WTC11 (cell line): Measurements from ENCODE around the gene SMYD5. TPM values are rescaled to one million over a fixed set of nuclear protein-coding genes. Genes with fewer than 3 reads are reported as not detected.

ENCODE experiments used
- ATAC-seq: fragments of 200-7000 bp; cut with Tn5 transposase; 2 replicates; pipeline ENCODE4 v1.10.0; 2021; ENCODE audit warnings: mild to moderate bottlenecking, moderate library complexity
- Bru-seq: library from RNA; stranded (reverse); fragments of 400-500 nt; gene quantifications from one replicate; lab custom pipeline; 2021; lab: Mats Ljungman, UMichigan
- CTCF ChIA-PET: fragments of 300-600 bp; sonication (Branson Sonifier 250); formaldehyde crosslinking; loops from one replicate; lab custom pipeline; 2021; ENCODE audit warnings: antibody characterized with exemption; lab: Charles Lee
- POLR2A ChIA-PET: fragments of 350-600 bp; sonication (Branson Sonifier 250); formaldehyde crosslinking; loops from one replicate; lab custom pipeline; 2021; ENCODE audit warnings: antibody characterized with exemption; lab: Charles Lee
- DNase-seq: peaks from one replicate; pipeline ENCODE4 v3.0.0; 2021; ENCODE audit warnings: low spot score
- H3K27ac Mint-ChIP-seq: 2 replicates; pipeline ENCODE4 v1.8.0; 2021; ENCODE audit warnings: mixed read lengths
- H3K27me3 Mint-ChIP-seq: 2 replicates; pipeline ENCODE4 v1.8.0; 2021; ENCODE audit warnings: low read depth, mild to moderate bottlenecking, moderate library complexity, mixed read lengths
- H3K36me3 Mint-ChIP-seq: 2 replicates; pipeline ENCODE4 v1.8.0; 2021; ENCODE audit warnings: mixed read lengths
- H3K4me1 Mint-ChIP-seq: 2 replicates; pipeline ENCODE4 v1.8.0; 2022; ENCODE audit warnings: mixed read lengths
- H3K4me3 Mint-ChIP-seq: 2 replicates; pipeline ENCODE4 v1.8.0; 2021; ENCODE audit warnings: mild to moderate bottlenecking, moderate library complexity, mixed read lengths
- H3K9me3 Mint-ChIP-seq: 2 replicates; pipeline ENCODE4 v1.8.0; 2021; ENCODE audit warnings: mixed read lengths
- AFF4 ChIP-seq: sonication (generic); formaldehyde crosslinking; IDR thresholded peaks from 2 replicates; pipeline ENCODE4 v1.8.1; 2023; ENCODE audit warnings: mild to moderate bottlenecking, missing genetic modification reagents, borderline replicate concordance
- ATF2 ChIP-seq: sonication (generic); formaldehyde crosslinking; IDR thresholded peaks from 2 replicates; pipeline ENCODE4 v1.8.1; 2022; ENCODE audit warnings: low read depth, missing genetic modification reagents, borderline replicate concordance
- CBFB ChIP-seq: sonication (generic); formaldehyde crosslinking; IDR thresholded peaks from 2 replicates; pipeline ENCODE4 v1.8.1; 2022; ENCODE audit warnings: mild to moderate bottlenecking, low read depth, missing genetic modification reagents
- CREM ChIP-seq: sonication (generic); formaldehyde crosslinking; IDR thresholded peaks from 2 replicates; pipeline ENCODE4 v1.8.1; 2022; ENCODE audit warnings: mild to moderate bottlenecking, missing genetic modification reagents, moderate library complexity
- ERG ChIP-seq: fragments of 250-450 bp; sonication (Bioruptor Pico); IDR thresholded peaks from 2 replicates; pipeline ENCODE4 v1.8.0; 2021; ENCODE audit warnings: mild to moderate bottlenecking
- HMGXB4 ChIP-seq: sonication (generic); formaldehyde crosslinking; IDR thresholded peaks from 2 replicates; pipeline ENCODE4 v1.8.1; 2023; ENCODE audit warnings: mild to moderate bottlenecking, moderate library complexity, missing genetic modification reagents
- ZBTB21 ChIP-seq: sonication (generic); formaldehyde crosslinking; IDR thresholded peaks from 2 replicates; pipeline ENCODE4 v1.8.1; 2023; ENCODE audit warnings: mild to moderate bottlenecking, missing genetic modification reagents, borderline replicate concordance
- ZNF138 ChIP-seq: sonication (generic); formaldehyde crosslinking; conservative IDR thresholded peaks from 2 replicates; pipeline ENCODE4 v1.8.1; 2022; ENCODE audit warnings: mild to moderate bottlenecking, moderate library complexity, missing genetic modification reagents
- long read RNA-seq, 3 experiments: library from RNA in 1 of 3; library from capped mRNA in 1 of 3; library from polyadenylated mRNA in 1 of 3; unstranded in 2 of 3; stranded (forward) in 1 of 3; transcript quantifications; one replicate each; pipeline ENCODE4 v2.0.0, GENCODE V29; 2021
- total RNA-seq: library from RNA; stranded (reverse); gene quantifications from 3 replicates; pipeline ENCODE4 v1.2.3, GENCODE V29; 2021
- TF ChIP-seq, protein P1 (sequence below): fragments of 250-450 bp; sonication (Bioruptor Pico); IDR thresholded peaks from 2 replicates; pipeline ENCODE4 v2.1.2; 2022; ENCODE audit warnings: mild to moderate bottlenecking, moderate library complexity
- TF ChIP-seq, protein P2 (sequence below): fragments of 250-450 bp; sonication (Bioruptor Pico); IDR thresholded peaks from 2 replicates; pipeline ENCODE4 v1.9.0; 2021; ENCODE audit warnings: mild to moderate bottlenecking, borderline replicate concordance
- TF ChIP-seq, protein P3 (sequence below): sonication (generic); formaldehyde crosslinking; IDR thresholded peaks from 2 replicates; pipeline ENCODE4 v1.8.0; 2022; ENCODE audit warnings: missing genetic modification reagents

SMYD5 gene
- 46.5 to 47.9 TPM (median 46.7 TPM) in 3 replicates for total RNA-seq
- Bru-seq, nascent RNA, result percentile 77 among the genes with signal in this experiment
- long read RNA-seq, experiment 1, transcript SMYD5-202 (13 exons, 2,593 nt), result major isoform, 135 of 197 reads
- long read RNA-seq, experiment 1, partial matches to known transcripts, result 29 of 197 reads
- long read RNA-seq, experiment 1, other reads (novel, unspliced or antisense), result 33 of 197 reads
- long read RNA-seq, experiment 2, transcript SMYD5-202 (13 exons, 2,593 nt), result major isoform, 24 of 80 reads
- long read RNA-seq, experiment 2, partial matches to known transcripts, result 40 of 80 reads
- long read RNA-seq, experiment 2, other reads (novel, unspliced or antisense), result 15 of 80 reads
- long read RNA-seq, experiment 3, transcript SMYD5-202 (13 exons, 2,593 nt), result major isoform, 26 of 31 reads
- long read RNA-seq, experiment 3, partial matches to known transcripts, result 0 of 31 reads
- long read RNA-seq, experiment 3, other reads (novel, unspliced or antisense), result 5 of 31 reads

DNA sequence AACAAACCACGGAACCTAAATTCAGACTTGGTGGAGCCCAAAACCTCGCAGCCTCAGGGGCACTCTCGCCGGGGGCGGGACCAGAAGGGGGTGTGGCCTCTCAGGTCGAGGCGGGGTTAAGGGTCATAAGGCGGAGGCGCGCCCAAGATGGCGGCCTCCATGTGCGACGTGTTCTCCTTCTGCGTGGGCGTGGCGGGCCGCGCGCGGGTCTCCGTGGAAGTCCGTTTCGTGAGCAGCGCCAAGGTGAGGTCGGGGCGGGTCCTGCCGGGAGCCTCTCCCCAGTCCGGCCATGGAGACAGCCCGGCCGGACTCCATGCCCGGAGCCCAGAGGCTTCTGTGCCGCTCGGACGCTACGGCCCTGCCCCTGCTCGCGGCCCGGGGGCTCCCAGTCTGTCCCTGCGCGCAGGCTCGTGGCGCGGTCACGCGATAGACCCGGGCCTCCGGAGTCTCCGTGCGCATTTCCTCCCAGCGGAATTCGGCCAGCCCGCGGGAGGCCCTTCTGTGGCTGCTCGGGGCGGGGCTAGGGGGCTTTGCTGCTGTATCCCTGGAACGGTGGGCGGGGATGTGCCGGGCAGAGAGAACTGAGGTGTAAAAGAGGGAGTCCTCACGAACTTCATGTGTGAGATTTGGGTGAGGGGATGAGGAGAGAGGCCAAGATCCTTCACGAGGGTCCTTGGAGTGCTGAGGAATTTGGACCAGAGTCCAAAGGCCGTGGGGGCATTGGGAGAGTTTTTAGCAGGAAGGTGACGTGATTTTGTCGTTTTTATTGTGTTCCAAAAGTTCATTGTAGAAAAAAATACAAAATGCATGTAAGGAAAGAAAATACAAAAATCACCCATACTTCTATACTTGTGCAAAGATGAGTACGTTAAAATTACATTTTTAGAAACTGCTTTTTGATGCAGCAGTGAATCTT, at the start of gene SMYD5:
Gene SMYD5, plus strand, starts transcription at position 126 of the 916 bp plus-strand sequence. Its CDS starts 22 bp downstream, at position 148.
- ChIA-PET POLR2A (interaction anchor here (1.7 kb wide), 1 partner anchor 19 kb away, joined by 4 read pairs; the partner anchor contains the start of gene PRADC1), CTCF (interaction anchor here (1.1 to 9.8 kb wide), 7 partner anchors 11 to 321 kb away, joined by 10 to 179 read pairs (median 29); partner anchors contain the start of gene NOTO)
- Mint-ChIP-seq H3K36me3 (no peaks in the 10 kb centered on the region), H3K9me3 (no peaks in the 10 kb centered on the region), H3K27me3 (peaks cover 12% of the 10 kb centered on the region), H3K27ac (peak within 1 kb of the TSS; percentile 78), H3K4me3 (peak within 1 kb of the TSS; percentile 90), H3K4me1 (peaks cover 39% of the 10 kb centered on the region)
- ATAC-seq (peak; percentile 85), DNase-seq (peak; percentile 93)
- TF ChIP-seq ZNF138 (peak; percentile 70; the same call in 1 of the 2 replicates), CREM (CRISPR knock-in tag) (no peak), AFF4 (no peak), ZBTB21 (CRISPR knock-in tag) (no peak), ATF2 (CRISPR knock-in tag) (no peak), CBFB (CRISPR knock-in tag) (no peak), HMGXB4 (CRISPR knock-in tag) (peak; percentile 89), ERG (CRISPR knock-in tag) (0 out of 2 replicates have a peak, but pooled peaks have one; percentile 68)
- TF ChIP-seq, protein P1, sequence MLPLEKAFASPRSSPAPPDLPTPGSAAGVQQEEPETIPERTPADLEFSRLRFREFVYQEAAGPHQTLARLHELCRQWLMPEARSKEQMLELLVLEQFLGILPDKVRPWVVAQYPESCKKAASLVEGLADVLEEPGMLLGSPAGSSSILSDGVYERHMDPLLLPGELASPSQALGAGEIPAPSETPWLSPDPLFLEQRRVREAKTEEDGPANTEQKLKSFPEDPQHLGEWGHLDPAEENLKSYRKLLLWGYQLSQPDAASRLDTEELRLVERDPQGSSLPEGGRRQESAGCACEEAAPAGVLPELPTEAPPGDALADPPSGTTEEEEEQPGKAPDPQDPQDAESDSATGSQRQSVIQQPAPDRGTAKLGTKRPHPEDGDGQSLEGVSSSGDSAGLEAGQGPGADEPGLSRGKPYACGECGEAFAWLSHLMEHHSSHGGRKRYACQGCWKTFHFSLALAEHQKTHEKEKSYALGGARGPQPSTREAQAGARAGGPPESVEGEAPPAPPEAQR (CRISPR knock-in tag), result no peak
- TF ChIP-seq, protein P2, sequence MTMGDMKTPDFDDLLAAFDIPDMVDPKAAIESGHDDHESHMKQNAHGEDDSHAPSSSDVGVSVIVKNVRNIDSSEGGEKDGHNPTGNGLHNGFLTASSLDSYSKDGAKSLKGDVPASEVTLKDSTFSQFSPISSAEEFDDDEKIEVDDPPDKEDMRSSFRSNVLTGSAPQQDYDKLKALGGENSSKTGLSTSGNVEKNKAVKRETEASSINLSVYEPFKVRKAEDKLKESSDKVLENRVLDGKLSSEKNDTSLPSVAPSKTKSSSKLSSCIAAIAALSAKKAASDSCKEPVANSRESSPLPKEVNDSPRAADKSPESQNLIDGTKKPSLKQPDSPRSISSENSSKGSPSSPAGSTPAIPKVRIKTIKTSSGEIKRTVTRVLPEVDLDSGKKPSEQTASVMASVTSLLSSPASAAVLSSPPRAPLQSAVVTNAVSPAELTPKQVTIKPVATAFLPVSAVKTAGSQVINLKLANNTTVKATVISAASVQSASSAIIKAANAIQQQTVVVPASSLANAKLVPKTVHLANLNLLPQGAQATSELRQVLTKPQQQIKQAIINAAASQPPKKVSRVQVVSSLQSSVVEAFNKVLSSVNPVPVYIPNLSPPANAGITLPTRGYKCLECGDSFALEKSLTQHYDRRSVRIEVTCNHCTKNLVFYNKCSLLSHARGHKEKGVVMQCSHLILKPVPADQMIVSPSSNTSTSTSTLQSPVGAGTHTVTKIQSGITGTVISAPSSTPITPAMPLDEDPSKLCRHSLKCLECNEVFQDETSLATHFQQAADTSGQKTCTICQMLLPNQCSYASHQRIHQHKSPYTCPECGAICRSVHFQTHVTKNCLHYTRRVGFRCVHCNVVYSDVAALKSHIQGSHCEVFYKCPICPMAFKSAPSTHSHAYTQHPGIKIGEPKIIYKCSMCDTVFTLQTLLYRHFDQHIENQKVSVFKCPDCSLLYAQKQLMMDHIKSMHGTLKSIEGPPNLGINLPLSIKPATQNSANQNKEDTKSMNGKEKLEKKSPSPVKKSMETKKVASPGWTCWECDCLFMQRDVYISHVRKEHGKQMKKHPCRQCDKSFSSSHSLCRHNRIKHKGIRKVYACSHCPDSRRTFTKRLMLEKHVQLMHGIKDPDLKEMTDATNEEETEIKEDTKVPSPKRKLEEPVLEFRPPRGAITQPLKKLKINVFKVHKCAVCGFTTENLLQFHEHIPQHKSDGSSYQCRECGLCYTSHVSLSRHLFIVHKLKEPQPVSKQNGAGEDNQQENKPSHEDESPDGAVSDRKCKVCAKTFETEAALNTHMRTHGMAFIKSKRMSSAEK (CRISPR knock-in tag), result no peak
- TF ChIP-seq, protein P3, sequence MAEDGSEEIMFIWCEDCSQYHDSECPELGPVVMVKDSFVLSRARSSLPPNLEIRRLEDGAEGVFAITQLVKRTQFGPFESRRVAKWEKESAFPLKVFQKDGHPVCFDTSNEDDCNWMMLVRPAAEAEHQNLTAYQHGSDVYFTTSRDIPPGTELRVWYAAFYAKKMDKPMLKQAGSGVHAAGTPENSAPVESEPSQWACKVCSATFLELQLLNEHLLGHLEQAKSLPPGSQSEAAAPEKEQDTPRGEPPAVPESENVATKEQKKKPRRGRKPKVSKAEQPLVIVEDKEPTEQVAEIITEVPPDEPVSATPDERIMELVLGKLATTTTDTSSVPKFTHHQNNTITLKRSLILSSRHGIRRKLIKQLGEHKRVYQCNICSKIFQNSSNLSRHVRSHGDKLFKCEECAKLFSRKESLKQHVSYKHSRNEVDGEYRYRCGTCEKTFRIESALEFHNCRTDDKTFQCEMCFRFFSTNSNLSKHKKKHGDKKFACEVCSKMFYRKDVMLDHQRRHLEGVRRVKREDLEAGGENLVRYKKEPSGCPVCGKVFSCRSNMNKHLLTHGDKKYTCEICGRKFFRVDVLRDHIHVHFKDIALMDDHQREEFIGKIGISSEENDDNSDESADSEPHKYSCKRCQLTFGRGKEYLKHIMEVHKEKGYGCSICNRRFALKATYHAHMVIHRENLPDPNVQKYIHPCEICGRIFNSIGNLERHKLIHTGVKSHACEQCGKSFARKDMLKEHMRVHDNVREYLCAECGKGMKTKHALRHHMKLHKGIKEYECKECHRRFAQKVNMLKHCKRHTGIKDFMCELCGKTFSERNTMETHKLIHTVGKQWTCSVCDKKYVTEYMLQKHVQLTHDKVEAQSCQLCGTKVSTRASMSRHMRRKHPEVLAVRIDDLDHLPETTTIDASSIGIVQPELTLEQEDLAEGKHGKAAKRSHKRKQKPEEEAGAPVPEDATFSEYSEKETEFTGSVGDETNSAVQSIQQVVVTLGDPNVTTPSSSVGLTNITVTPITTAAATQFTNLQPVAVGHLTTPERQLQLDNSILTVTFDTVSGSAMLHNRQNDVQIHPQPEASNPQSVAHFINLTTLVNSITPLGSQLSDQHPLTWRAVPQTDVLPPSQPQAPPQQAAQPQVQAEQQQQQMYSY, result no peak
